Activated CD8-positive, alpha-beta memory T cell treated with anti-CD3 and anti-CD28 coated beads, Interleukin-2, amount 50 U/mL, for 1 hour (primary cell): ENCODE measurements around the gene GUCA1A.

Experiments used
- DNase-seq: peaks from one replicate; pipeline ENCODE4 v3.0.0-alpha.2; 2020; ENCODE audit errors: extremely low read depth

GUCA1A gene

DNA sequence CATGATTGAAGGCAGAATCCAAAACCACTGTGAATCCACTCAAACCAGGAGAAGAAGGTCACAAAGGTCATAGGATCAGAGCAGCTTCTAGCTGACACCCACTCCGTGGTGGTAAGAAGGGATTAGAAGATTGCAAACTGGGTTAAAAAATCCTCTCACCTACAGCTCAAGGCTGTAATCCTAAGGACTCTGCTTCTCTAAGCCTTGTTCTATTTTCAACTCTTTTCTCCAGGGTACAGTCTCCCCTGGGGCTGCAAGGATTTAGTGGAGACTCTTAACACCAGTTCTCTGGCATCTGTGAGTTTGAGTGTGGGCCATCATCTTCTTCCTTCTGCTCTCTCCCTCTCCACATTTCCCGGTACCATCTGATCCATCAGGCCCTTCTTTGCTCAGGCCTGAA, at the start of gene GUCA1A:
GUCA1A (plus strand) TSS at position 264 of the 400 bp plus-strand sequence. CDS start 250 bp downstream, outside the sequence.
- no peak for DNase-seq

DNA sequence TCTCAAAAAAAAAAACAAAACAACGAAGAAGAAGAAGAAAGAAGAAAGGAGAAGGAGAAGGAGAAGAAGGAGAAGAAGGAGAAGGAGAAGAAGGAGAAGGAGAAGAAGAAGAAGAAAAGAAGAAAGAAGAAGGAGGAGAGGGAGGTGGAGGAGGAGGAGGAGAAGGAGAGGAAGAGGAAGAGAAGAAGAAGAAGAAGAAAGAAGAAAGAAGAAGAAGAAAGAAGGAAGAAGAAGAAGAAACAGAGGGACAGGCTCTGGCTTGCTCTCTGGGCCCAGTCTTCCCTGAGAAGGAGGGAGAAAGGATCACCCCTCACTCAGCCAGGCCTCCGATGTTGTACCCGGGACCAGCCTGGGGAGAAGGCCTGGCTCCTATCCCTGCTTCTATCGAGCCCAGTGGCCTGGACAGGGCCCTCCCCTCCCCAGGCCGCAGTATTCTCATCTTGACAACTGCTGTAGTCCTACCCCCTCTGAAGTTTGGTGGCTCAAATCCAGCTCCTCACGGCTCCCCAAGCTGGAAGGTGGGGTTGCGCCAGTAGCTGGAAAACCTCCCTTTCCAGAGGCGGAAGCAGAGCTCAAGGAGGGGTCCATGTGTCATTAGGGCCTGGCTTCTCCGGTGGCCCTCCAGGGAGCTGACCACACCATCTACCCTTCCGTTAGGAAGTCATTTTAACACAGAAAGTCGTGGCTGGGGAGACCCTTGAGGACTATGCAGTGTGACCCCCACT, 49.6 kb upstream of the GUCA1A start:
- no peak for DNase-seq

DNA sequence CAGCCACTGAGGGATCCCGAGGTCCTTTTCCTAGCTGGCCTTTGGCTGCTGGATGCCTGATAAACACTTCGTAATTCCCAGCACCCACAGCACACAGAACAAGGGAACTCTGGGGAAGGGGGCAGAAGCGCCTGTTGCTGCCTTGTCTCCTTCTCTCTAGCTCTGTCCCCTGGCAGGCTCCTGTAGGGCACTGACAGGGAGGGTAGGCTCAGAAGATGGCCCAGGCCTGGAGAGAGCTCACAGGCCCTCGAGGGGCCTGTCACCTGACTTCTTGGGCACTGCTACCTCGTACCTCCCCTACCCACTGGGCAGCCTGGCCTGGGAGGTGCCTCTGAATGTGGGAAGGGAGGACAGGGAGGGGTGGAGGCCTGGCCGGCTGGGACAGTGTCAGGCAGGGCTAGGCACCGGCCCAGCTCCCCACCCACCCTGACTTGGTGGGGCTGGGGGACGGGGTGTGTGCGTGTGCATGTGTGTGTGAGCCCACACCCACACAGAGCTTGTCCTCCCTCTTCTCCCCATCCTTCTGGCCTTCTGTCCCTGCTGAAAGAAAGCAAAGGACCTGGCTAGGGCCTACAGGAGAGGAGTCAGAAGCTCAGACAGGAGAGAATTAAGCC, 48.8 kb upstream of the GUCA1A start:
- no peak for DNase-seq

DNA sequence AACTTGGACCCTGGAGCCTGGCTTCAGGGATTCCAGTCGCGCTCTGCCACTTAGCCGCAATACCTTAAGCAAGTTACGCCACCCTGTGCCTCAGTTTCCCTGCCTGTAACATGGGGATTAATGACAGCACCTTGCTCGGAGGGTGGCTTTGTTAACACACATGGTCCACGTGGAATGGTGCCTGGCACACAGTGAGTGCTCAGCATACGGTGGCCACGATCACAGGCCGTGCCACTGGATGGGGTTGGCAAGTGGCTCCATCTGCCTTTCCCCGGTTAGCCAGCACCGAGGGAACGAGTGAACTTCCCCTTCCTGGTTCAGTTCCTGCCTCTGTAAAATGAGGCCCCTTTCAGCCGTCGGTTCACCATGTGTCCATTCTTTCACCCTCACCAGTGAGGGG, 47.9 kb upstream of the GUCA1A start:
- DNase-seq, result no peak

DNA sequence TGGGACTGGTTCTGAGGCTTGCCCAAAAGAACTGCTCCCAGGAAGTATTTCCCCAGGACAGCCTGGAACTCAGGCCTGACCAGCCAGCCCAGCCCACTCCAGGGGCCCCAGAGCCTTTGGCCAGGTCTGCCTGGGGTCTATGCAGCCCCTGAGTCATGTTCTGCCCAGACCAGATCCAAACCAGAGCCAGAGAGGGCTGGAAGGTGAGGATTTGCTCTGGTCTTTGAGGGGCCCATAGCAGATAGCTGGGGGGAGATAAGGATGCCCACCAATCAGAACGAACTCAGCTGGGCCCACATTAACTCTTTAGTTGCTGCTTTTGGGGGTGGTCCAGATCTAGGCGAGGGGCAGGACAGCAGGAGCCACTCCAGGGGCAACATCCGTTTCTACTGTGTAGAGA, 47.5 kb upstream of the GUCA1A start:
- DNase-seq, result no peak

DNA sequence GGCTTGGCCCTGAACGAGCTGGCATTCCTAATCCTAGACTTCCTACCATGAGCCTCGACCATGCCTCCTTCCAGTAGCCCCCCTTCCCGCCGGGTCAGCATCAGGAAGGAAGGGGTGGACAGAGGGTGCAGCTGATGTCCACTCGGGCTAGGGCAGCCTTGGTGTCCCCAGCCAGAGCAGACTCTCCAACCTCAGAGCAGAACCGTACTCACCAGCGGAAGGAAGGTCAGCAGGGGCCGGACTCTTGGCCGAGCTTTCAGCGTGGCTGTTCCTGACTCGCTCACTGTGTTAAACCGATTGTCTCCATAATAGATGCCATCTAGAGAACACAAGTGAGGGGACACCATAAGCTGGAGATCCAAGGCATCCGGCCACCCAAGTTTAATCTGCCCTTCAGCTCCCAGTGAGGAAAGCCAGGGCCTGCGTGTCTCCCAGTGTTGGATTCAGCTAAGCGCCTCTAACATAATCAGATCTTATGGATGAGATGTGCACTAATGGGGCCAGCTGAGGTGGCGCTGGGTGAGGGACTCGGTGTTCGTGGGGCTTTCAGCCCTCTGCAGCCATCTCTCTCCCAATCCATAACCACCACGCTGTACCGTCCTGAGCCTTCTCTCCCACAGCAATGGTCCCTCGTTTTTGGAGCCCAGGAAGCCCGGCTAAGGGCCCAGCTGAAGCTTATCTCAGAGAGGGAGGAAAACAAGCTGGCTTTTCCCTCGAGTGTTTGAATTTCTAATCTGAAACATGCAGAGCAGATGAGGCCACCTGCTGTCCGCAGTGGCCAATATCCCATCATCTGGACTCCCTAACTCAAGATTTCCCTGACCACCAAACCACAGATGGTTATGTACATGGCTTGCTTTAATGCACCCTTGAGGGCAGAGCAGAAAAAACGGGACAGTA, 44.5 kb upstream of the GUCA1A start:
- DNase-seq, result no peak

DNA sequence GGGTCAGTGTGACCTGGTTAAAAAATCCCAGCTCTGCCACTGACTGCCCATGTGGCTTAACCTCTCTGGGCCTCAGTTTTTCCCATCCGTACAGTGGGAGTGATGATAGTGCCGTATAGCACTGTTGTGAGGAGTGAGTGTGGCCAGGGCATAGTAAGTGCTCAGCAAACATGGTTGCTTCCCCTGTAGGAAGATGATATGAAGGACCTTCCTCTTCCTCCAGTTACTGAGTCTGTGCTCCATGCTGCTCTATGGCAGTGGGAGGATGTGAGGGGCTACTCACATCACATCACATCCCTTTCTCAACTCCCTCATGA, 43.8 kb upstream of the GUCA1A start:
- no peak for DNase-seq

DNA sequence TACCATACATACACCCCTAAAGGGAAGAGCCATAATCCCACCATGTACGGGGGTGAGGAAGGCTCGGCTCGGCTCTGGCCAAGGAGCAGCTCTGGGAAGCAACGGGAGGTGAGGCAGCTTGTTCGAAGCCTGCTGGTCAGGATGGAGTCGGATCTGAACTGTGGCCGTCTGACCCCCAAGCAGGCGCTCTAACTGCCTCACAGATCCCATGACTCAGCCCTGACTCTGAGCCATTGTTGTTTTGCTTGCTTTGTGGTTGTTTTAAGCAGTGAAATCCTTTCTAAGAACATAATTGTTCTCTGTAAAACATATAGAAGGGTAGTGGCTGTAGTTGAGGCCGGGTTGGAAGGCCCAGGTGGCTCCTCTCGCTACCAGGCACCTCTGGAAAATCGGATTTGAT, 41.6 kb upstream of the GUCA1A start:
- DNase-seq, result no peak

DNA sequence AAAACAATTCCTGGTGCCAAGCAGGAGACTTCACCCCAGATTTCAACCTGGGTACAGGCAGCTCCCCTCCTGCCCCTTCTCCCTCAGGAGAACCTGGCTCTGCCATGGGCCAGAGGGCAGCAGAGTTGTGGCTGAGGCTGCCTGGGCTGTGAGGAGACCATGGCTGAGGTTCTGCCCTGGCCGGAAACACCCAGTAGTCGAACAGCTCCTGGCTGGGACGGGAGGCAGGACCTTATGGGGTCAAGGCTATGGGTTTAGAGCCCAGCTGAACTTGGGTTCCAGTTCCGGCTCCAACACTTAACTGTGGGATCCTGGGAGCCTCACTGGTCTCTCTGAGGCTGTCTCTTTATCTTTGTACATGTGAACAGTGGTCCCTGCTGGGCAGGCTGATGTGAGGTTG, 39.2 kb upstream of the GUCA1A start:
- no peak for DNase-seq

DNA sequence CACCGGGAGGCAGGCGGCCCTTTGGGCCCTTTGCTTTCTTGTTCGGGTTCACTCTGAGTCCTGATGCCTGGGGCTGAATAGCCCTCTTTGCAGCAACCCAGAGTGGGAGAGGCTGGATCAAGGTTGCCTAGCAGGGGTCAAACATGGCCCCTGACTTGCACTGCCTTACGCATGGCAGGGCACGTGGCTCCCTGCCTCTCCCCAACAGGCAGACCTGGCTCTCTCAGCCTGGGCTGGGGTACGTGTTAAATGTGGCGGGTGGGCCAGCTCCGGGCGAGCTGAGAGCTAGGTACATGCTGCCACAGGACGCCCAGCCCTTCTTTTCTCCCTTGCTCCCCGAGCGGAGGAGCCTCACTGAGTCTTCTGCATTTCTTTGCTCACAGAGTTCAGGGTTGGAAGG, 38.0 kb upstream of the GUCA1A start:
- no peak for DNase-seq

DNA sequence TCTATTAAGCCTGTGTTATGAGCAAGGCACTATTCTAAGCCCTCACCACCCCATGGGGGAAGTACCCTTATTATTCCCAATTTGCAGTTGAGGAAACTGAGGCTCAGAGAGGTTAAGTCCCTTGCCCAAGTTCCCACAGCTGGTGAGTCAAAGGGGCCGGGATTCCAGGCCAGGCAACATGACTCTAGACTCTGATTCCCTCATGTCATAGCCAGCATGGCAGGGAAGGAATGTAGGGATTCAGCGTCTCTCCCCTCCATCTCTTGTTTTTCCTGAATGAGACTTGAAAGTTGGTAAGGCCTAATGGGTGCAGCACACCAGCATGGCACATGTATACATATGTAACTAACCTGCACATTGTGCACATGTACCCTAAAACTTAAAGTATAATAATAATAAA, 37.4 kb upstream of the GUCA1A start:
- DNase-seq, result no peak

DNA sequence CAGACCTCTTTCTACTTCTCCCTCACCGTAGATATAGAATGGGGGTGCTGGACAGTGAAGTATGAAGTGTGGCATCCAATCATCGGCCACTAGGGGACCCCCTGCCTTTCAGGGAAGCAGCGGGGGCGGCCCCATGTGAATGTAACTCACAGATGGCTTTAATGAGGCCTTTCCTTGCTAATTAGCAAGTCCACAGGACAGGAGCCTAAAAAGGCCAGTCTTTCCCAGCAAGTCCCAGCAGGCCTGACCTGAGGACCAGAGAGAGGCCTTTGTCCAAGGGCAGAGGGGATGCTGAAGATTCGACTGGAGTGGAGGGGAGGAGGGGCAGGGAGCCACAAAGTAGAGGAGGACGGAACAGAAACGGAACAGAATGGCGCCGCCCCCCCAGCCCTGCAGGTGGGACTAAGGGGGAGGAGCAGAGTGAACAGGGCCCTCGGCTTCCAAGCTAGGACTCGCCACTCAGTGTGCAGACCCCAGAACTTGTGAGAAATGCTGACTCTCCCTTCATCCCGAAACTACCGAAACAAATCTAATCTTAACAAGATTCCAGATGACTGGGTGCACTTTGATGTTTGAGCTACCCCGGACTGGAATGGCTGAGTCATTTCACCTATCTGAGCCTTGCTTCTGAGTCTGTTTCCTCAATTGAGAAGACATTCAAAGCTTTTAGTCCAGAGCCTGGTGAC, 36.5 kb upstream of the GUCA1A start:
- DNase-seq, result no peak

DNA sequence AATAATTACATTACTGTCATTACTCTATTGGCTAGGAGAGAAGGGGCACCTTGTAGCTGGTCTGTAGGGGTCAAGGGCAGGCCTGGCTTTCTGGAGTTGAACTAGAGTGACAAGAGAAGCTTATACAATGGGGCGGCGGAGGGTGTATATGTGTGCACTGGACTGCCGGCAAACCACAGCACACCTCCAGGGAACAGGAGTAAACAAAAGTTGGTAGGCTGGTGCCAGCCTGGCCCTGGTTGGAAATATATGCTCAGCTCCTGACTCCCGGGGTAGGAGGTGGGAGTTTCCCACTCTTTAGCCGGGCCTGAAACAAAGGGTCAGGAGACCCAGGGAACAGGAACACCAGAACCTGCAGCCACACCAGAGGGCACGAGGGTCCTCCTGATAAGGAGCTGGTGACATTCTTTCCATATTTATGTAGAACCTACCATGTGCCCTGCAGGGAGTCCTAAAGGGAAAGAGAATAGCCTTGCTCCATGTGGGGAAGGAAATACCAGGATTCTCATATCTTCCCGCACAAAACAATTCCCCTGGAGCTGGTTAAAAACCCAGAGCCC, 35.9 kb upstream of the GUCA1A start:
- DNase-seq, result no peak

DNA sequence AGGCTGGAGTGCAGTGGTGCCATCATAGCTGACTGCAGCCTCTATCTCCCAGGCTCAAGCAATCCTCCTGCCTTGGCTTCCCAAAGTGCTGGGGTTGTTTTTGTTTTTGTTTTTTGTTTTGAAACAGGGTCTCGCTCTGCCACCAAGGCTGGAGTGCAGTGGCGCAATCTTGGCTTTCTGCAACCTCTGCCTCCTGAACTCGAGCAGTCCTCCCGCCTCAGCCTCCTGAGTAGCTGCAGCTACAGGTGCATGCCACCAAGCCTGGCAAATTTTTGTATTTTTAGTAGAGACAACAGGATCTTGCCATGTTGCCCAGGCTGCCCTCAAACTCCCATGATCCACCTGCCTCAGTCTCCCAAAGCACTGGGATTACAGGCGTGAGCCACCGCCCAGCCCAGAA, 35.0 kb upstream of the GUCA1A start:
- DNase-seq, result no peak

DNA sequence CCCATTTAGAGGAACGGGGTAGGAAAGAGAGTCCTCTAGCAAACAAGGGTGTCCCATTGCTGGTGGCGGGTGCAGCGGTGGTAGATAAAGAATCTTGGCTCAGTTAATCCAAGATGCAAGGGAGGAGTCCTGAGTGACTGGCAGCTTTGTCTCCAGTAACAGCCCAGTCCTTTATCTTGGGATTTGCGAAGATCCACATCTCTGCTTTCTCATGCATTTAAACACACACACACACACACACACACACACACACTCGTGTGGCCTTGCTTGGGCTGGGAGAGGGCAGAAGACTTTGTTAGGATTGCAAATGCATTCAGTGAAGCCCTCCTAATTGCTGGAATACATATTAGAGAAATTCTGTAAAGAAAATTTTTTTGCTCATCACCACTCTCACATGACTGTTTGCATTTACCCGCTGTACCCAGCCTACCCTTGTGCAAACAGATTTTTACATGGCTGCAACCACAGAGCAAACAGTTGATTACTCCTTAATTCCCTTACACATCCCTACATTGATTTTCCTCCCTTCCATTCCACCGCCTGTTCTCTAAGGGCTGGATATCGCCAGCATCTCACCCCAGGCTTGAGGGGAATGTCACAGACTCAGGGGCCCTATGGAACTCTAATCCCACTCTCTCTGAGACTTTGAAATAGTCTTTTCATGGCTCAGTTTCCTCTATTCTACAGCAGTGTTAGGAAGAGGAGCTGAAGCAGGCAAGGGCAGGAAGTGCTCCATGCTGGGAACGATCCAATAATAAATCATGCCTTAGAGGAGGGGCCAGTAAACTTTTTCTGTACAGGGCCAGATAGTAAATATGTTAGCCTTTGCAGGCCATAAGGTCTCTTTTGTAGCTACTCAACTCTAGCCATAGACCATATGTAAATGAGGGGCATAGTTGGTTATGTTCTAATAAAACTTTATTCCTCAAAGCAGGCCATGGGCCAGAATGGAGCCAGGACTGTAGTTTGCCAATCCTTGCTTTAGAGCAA, 34.2 kb upstream of the GUCA1A start:
- no peak for DNase-seq

DNA sequence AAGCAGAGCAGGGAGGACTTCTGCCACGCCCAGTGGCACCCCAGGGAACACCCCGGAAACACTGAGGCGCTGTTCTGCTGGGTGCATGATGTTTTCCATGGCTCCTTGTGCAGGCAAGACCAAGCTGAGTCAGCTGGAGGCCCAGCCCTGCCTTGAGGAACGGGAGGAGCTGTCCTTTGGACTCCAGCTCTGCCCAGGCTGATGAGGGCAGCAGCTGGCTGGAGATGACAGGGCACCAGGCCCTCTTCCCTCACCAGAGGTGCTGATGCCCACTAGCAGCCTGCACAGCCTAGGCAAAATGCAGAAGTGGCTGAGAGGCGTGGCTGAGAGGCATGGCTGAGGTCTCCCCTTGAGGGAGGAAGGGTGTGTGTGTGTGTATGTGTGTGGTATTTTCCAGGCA, 33.1 kb upstream of the GUCA1A start:
- DNase-seq, result no peak

DNA sequence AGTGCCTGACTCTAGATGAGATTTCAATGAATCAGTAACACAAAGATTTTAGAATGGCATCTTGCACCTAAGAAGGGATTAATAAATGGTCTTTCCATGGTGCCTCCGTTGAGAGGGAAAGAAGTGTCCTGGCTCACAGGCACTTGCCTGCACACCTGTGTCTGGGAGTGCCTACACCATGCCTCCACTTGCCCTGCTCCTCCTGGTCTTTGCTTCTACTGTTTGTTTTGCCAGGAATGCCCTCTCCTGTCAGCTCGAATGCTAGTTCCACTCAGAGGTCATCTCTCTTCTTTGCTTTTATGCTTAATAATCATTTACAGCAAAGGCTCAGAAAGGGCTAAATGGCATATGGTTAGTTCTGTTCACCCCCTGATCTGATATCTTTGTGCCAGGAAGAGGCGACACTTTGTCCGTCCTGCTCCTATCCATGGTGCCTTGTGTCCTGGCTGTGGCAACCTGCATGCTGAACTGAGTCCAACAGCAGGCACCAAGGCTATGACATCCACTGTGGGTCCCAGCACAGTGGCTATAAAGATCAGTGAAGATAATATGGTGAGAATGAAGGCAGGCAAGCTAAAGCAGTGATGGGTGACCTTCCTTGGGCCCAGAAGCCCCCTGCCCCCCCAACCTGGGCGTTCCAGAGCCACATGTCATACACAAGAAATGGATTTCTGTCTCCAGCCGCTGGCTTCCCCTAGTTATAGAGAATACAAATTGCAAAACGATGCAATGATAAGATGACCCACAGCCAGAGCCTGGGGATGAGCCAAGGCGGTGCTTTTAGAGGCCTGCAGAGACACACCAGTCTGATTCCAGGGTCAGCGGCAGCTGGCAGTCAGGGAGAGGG, 32.2 kb upstream of the GUCA1A start:
- no peak for DNase-seq

DNA sequence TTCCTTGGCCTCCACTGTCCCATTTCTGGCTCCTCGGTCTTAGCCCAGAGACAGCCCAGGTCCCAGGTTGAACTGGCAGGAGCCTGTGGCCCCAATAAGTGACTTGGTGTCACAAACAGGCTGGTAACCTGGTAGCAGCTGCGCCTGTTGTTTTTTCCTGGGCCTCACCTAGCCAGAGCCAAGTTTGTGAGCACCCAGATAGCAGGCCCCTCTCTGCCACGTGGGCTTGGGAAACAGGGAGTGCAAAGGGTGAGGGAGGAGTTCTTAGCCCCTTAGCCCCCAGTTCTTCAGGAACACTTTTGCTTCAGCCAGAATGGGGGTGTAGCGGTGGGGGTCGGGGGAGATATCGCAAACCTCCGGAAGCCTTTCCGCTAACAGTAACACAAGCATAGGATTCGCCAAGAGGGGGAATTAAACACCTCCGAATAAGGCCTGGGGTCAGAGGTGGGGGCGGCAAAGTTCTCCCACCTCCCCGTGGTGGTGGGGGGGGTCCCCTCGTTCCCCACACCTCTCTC, 31.5 kb upstream of the GUCA1A start:
- no peak for DNase-seq

DNA sequence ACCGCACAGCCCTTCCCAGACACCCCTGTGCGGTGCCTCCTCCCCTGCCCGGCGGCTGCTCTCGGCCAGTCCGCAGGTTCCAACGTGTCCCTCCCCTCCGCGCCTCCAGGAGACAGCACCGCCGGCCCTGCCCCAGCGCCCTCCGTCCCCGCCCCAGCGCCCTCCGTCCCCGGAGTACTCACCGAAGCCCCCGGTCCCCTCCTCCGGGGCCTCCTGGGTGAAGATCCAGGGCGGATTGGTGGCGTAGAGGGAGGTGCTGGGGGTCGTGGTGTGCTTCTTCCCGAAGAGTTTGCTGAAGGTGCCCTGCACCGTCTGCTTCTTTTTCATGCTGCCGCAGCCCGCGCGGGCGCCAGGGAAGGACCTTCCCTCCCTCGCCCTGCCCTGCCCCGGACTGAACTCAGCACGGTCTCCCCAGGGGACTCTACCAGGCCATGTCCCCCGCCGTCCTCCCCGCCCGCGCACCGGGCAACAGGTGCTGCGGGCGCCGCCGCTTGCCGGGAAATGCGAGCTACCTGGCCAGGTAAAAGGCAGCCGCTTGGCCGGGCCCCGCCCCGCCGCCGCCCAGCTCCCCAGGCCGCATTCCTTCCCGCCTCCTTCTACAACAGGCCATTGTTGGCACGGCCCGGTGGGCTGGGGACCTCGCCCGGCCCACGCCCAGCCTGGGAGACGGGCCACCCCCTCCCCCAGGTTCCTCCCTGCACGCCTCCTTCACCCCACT, 30.9 kb upstream of the GUCA1A start, which contains the start of gene C6orf132:
C6orf132 (minus strand) TSS at position 503 of the 718 bp plus-strand sequence; CDS start at position 327, 176 bp downstream.
- no peak for DNase-seq
